SK-N-SH (cell line): ENCODE data around the gene JMJD4. TPM values are rescaled to one million over a fixed set of nuclear protein-coding genes. Genes with fewer than 3 reads are reported as not detected.

Experiments
- CTCF ChIA-PET: fragments of 300-600, 350-600 bp; formaldehyde crosslinking; extraction: SDS; loops from one replicate; lab custom pipeline; 2021; lab: Yijun Ruan, JAX
- POLR2A ChIA-PET: fragments of 350-600 bp; sonication (Branson Sonifier 250); formaldehyde crosslinking; extraction: SDS; loops from one replicate; lab custom pipeline; 2020; ENCODE audit warnings: antibody characterized with exemption, inconsistent platforms; lab: Yijun Ruan, JAX
- DNase-seq: peaks from one replicate; pipeline ENCODE4 v3.0.0; 2012
- H2AFZ ChIP-seq: fragments of 200-600 bp; sonication (generic); 2 replicates; pipeline ENCODE4 v1.8.1; 2016; ENCODE audit warnings: antibody characterized with exemption, mild to moderate bottlenecking, low read depth
- H3F3A ChIP-seq: fragments of 200-600 bp; sonication (generic); replicated peaks from 2 replicates; pipeline ENCODE3; 2016; ENCODE audit warnings: antibody characterized with exemption, mild to moderate bottlenecking; ENCODE audit not compliant: insufficient read depth
- H3K27ac ChIP-seq, 2 experiments: fragments of 200-500 bp in 1 of 2; fragments of 200-600 bp in 1 of 2; sonication (Bioruptor generic) in 1 of 2; sonication (generic), shearing (Covaris generic) in 1 of 2; 2 replicates each; pipeline versions ENCODE4 v1.5.1 to v1.6.1; 2014 to 2016; ENCODE audit warnings: low read depth in 2 of 2, inconsistent platforms in 1 of 2, low read length in 1 of 2, mild to moderate bottlenecking in 1 of 2, mixed read lengths in 1 of 2
- H3K27me3 ChIP-seq: fragments of 200-600 bp; sonication (generic), shearing (Covaris generic); 2 replicates; pipeline ENCODE4 v1.6.1; 2016; ENCODE audit warnings: mixed run types; ENCODE audit not compliant: insufficient read depth
- H3K36me3 ChIP-seq, 2 experiments: fragments of 200-500 bp in 1 of 2; fragments of 200-600 bp in 1 of 2; sonication (Bioruptor generic) in 1 of 2; sonication (generic) in 1 of 2; replicated peaks in 1 of 2; 2 replicates each; pipeline versions ENCODE3 to v1.5.1; 2014 to 2016; ENCODE audit warnings: low read length in 1 of 2, mild to moderate bottlenecking in 1 of 2; ENCODE audit not compliant: insufficient read depth in 2 of 2, control insufficient read depth in 1 of 2
- H3K4me1 ChIP-seq, 2 experiments: fragments of 200-500 bp in 1 of 2; fragments of 200-600 bp in 1 of 2; sonication (Bioruptor generic) in 1 of 2; sonication (generic), shearing (Covaris generic) in 1 of 2; 2 replicates each; pipeline versions ENCODE4 v1.5.1 to v1.6.1; 2014 to 2016; ENCODE audit warnings: low read depth in 1 of 2, low read length in 1 of 2, mixed run types in 1 of 2; ENCODE audit not compliant: insufficient read depth in 2 of 2, control insufficient read depth in 1 of 2
- H3K4me2 ChIP-seq: fragments of 200-600 bp; sonication (generic), shearing (Covaris generic); 2 replicates; pipeline ENCODE4 v1.6.1; 2017; ENCODE audit warnings: mixed run types
- H3K4me3 ChIP-seq, 2 experiments: fragments of 200-500 bp in 1 of 2; fragments of 200-600 bp in 1 of 2; sonication (Bioruptor generic) in 1 of 2; sonication (generic), shearing (Covaris generic) in 1 of 2; 2 replicates each; pipeline versions ENCODE4 v1.5.1 to v1.8.1; 2014 to 2016; ENCODE audit warnings: low read depth in 2 of 2, inconsistent platforms in 1 of 2, low read length in 1 of 2, mild to moderate bottlenecking in 1 of 2, mixed read lengths in 1 of 2, moderate library complexity in 1 of 2
- H3K79me2 ChIP-seq: fragments of 200-600 bp; sonication (generic); 2 replicates; pipeline ENCODE4 v1.8.1; 2017; ENCODE audit warnings: mild to moderate bottlenecking; ENCODE audit not compliant: insufficient read depth
- H3K9ac ChIP-seq: fragments of 200-600 bp; sonication (generic); 2 replicates; pipeline ENCODE4 v1.6.1; 2017; ENCODE audit warnings: mixed run types
- H3K9me2 ChIP-seq: fragments of 200-600 bp; sonication (generic); 2 replicates; pipeline ENCODE4 v1.6.1; 2017; ENCODE audit warnings: mixed run types
- H3K9me3 ChIP-seq: fragments of 200-600 bp; sonication (generic); 2 replicates; pipeline ENCODE4 v1.6.1; 2017; ENCODE audit warnings: mixed run types, mild to moderate bottlenecking, moderate library complexity
- H4K20me1 ChIP-seq: fragments of 200-600 bp; sonication (generic); 2 replicates; pipeline ENCODE4 v1.6.1; 2017; ENCODE audit warnings: mild to moderate bottlenecking, mixed run types; ENCODE audit not compliant: insufficient read depth
- CTCF ChIP-seq: fragments of 200-600 bp; sonication (generic); IDR thresholded peaks from 2 replicates; pipeline ENCODE4 v1.6.1; 2017; ENCODE audit warnings: antibody characterized with exemption, mild to moderate bottlenecking, moderate library complexity
- ELF1 ChIP-seq: IDR thresholded peaks from 2 replicates; pipeline ENCODE4 v1.4.0; 2012
- EP300 ChIP-seq, 2 experiments: IDR thresholded peaks; 2 replicates each; pipeline versions ENCODE4 v1.4.0 to v1.6.1; 2012; ENCODE audit warnings: borderline replicate concordance in 1 of 2, low read depth in 1 of 2, low read length in 1 of 2
- FOXJ3 ChIP-seq: sonication (generic); formaldehyde crosslinking; IDR thresholded peaks from 2 replicates; pipeline ENCODE4 v1.5.1; 2020; ENCODE audit warnings: mild to moderate bottlenecking, missing genetic modification reagents
- FOXM1 ChIP-seq: IDR thresholded peaks from 2 replicates; pipeline ENCODE4 v1.4.0; 2012; ENCODE audit warnings: low read depth, mild to moderate bottlenecking
- JUND ChIP-seq: IDR thresholded peaks from 2 replicates; pipeline ENCODE4 v1.4.0; 2012
- MEF2A ChIP-seq: IDR thresholded peaks from 2 replicates; pipeline ENCODE4 v1.4.0; 2012; ENCODE audit warnings: low read depth, borderline replicate concordance
- RAD21 ChIP-seq: IDR thresholded peaks from 2 replicates; pipeline ENCODE4 v1.6.1; 2012; ENCODE audit warnings: mild to moderate bottlenecking, low read length
- RCOR1 ChIP-seq: fragments of 150-350 bp; IDR thresholded peaks from 2 replicates; pipeline ENCODE4 v1.6.1; 2017; ENCODE audit warnings: antibody characterized with exemption, low read length
- REST ChIP-seq: IDR thresholded peaks from 2 replicates; pipeline ENCODE4 v1.6.1; 2012; ENCODE audit warnings: mild to moderate bottlenecking, low read depth, low read length, moderate library complexity
- RFX5 ChIP-seq: IDR thresholded peaks from 2 replicates; pipeline ENCODE4 v1.6.1; 2012; ENCODE audit warnings: mild to moderate bottlenecking, improper control_type of control experiment, low read length
- SIN3A ChIP-seq: IDR thresholded peaks from 2 replicates; pipeline ENCODE4 v1.6.1; 2012; ENCODE audit warnings: low read depth, mild to moderate bottlenecking, low read length, moderate library complexity, borderline replicate concordance
- TAF1 ChIP-seq: IDR thresholded peaks from 2 replicates; pipeline ENCODE4 v1.6.1; 2012; ENCODE audit warnings: low read depth, mild to moderate bottlenecking, low read length, moderate library complexity, borderline replicate concordance
- WGBS: methylation state at CpG from one replicate; pipeline ENCODE4 v1.1.6; 2017; ENCODE audit warnings: low lambda C conversion rate; 5-methylcytosine and 5-hydroxymethylcytosine counted together
- polyA plus RNA-seq, 3 experiments: library from polyadenylated mRNA; depleted of rRNA; stranded (reverse); fragments of >200 nt; gene quantifications; 2 replicates each; pipeline ENCODE4 v1.2.3, GENCODE V29; 2012
- TF ChIP-seq, protein P1 (sequence below): IDR thresholded peaks from 2 replicates; pipeline ENCODE4; 2012
- TF ChIP-seq, protein P2 (sequence below): IDR thresholded peaks from 2 replicates; pipeline ENCODE4 v1.4.0; 2012; ENCODE audit warnings: low read depth, borderline replicate concordance

JMJD4 gene
- polyA plus RNA-seq, 1 of the 3 experiments (the other 2 are of a cell fraction): 15.0 TPM

- H3K79me2 ChIP-seq: peaks cover 34% of the 10 kb centered on the region
- no peak for DNase-seq
- no peak overlapping the region for H3K27ac ChIP-seq
- TF ChIP-seq TAF1 (no peak), MEF2A (no peak), CTCF (no peak), ELF1 (no peak), FOXM1 (no peak), RCOR1 (no peak), SIN3A (no peak), FOXJ3 (no peak), JUND (no peak), RFX5 (no peak)
- TF ChIP-seq, protein P1, sequence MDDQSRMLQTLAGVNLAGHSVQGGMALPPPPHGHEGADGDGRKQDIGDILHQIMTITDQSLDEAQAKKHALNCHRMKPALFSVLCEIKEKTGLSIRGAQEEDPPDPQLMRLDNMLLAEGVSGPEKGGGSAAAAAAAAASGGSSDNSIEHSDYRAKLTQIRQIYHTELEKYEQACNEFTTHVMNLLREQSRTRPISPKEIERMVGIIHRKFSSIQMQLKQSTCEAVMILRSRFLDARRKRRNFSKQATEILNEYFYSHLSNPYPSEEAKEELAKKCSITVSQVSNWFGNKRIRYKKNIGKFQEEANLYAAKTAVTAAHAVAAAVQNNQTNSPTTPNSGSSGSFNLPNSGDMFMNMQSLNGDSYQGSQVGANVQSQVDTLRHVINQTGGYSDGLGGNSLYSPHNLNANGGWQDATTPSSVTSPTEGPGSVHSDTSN: no peak
- TF ChIP-seq, all 33 proteins: peak for 0
- Histone ChIP-seq H3K9me2 (no peaks in the 10 kb centered on the region), H3F3A (no peaks in the 10 kb centered on the region), H3K27me3 (no peaks in the 10 kb centered on the region), H4K20me1 (peaks cover 44% of the 10 kb centered on the region; the same call in 1 of the 2 replicates), H3K4me3 (no peak overlapping the region), H2AFZ (no peak overlapping the region), H3K4me2 (no peak overlapping the region), H3K9me3 (no peaks in the 10 kb centered on the region), H3K36me3 (peaks cover 6 to 39% of the 10 kb centered on the region in 2 experiments), H3K9ac (no peak overlapping the region), H3K4me1 (no peaks in the 10 kb centered on the region; a peak in 1 of 4 replicates)
- 86% methylated on average over 7 of the region's 8 CpGs for WGBS
- ChIA-PET POLR2A (no interaction called here), CTCF (no interaction called here)
Measured at GRCh38 chr1:227747382-227747781, 12.3 kb upstream of the JMJD4 start.

DNA sequence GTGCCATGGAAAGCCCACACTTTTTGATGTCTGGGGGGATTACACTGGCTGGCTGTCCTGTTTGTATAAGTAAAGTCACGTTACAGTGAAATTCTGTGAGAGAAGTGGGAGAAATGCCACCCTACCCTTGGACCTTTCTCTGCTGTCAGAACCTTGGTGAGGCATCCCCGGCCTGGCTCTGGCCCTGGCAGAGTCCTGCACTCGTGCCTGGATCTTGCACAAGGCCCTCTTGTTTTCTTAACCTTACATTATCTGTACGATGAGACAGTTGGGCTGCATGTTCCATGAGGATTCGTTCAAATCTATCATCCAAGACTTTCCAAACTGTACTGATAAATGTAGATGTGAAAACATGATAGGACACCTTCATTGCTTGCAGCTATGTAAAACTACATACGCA is 11.6 kb upstream of the JMJD4 start:
- ChIA-PET CTCF (no interaction called here), POLR2A (no interaction called here)
- H2AFZ ChIP-seq: no peak overlapping the region
- peaks cover 6 to 35% of the 10 kb centered on the region in 2 experiments for H3K36me3 ChIP-seq
- H3K9ac ChIP-seq: no peak overlapping the region
- H3F3A ChIP-seq: no peaks in the 10 kb centered on the region
- TF ChIP-seq, protein P2, sequence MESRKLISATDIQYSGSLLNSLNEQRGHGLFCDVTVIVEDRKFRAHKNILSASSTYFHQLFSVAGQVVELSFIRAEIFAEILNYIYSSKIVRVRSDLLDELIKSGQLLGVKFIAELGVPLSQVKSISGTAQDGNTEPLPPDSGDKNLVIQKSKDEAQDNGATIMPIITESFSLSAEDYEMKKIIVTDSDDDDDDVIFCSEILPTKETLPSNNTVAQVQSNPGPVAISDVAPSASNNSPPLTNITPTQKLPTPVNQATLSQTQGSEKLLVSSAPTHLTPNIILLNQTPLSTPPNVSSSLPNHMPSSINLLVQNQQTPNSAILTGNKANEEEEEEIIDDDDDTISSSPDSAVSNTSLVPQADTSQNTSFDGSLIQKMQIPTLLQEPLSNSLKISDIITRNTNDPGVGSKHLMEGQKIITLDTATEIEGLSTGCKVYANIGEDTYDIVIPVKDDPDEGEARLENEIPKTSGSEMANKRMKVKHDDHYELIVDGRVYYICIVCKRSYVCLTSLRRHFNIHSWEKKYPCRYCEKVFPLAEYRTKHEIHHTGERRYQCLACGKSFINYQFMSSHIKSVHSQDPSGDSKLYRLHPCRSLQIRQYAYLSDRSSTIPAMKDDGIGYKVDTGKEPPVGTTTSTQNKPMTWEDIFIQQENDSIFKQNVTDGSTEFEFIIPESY: no peak
- TF ChIP-seq FOXJ3 (no peak), ELF1 (no peak), EP300 (IDR thresholded peaks at IDR 0.05; ENCODE audit: borderline replicate concordance in 1 of 2, low read depth in 1 of 2, low read length in 1 of 2) (no peak), JUND (no peak), REST (no peak), RCOR1 (no peak), RAD21 (no peak)
- TF ChIP-seq, all 33 proteins: peak for 0
- peaks cover 44% of the 10 kb centered on the region; the same call in 1 of the 2 replicates for H4K20me1 ChIP-seq
- WGBS: 94% methylated on average over 6 of the region's 6 CpGs
- no peaks in the 10 kb centered on the region for H3K9me2 ChIP-seq
- no peaks in the 10 kb centered on the region for H3K9me3 ChIP-seq
- no peak overlapping the region for H3K27ac ChIP-seq
- no peaks in the 10 kb centered on the region for H3K27me3 ChIP-seq
- no peak overlapping the region for H3K4me2 ChIP-seq
- H3K4me1 ChIP-seq: no peaks in the 10 kb centered on the region; a peak in 1 of 4 replicates
- H3K4me3 ChIP-seq: no peak overlapping the region
- peaks cover 38% of the 10 kb centered on the region for H3K79me2 ChIP-seq
- no peak for DNase-seq
